Measurements from ENCODE around the gene NHLRC2.
A peak's percentile ranks its signal among the peaks of the same experiment; 100 is the strongest.

Gene NHLRC2

GRCh38 chr10:113856563-113856962 is 2.1 kb downstream of the NHLRC2 start:
- H3K4me3 ChIP-seq (ENCODE audit: low read depth, low read length): peak overlapping the region; percentile 79
- DNase-seq (ENCODE audit: low read depth): no peak

GRCh38 chr10:113857210-113857609 is 2.7 kb downstream of the NHLRC2 start:
- DNase-seq (ENCODE audit: low read depth): no peak
- H3K4me3 ChIP-seq (ENCODE audit: low read depth, low read length): no peak overlapping the region

- no peak for DNase-seq (ENCODE audit: low read depth)
- H3K4me3 ChIP-seq (ENCODE audit: low read depth, low read length): no peak overlapping the region
Measured at GRCh38 chr10:113858541-113858940, 4.1 kb downstream of the NHLRC2 start.

- DNase-seq (ENCODE audit: low read depth): no peak
- no peak overlapping the region for H3K4me3 ChIP-seq (ENCODE audit: low read depth, low read length)
Measured at GRCh38 chr10:113859261-113859660, 4.8 kb downstream of the NHLRC2 start.

GRCh38 chr10:113865901-113866300 is 11.4 kb downstream of the NHLRC2 start:
- DNase-seq (ENCODE audit: low read depth): no peak
- H3K4me3 ChIP-seq (ENCODE audit: low read depth, low read length): no peak overlapping the region

- no peak for DNase-seq (ENCODE audit: low read depth)
- no peak overlapping the region for H3K4me3 ChIP-seq (ENCODE audit: low read depth, low read length)
Measured at GRCh38 chr10:113866551-113867394, 12.3 kb downstream of the NHLRC2 start.

GRCh38 chr10:113867904-113868303 is 13.4 kb downstream of the NHLRC2 start:
- DNase-seq (ENCODE audit: low read depth): no peak
- H3K4me3 ChIP-seq (ENCODE audit: low read depth, low read length): no peak overlapping the region

- DNase-seq (ENCODE audit: low read depth): no peak
Measured at GRCh38 chr10:113869789-113870188, 15.3 kb downstream of the NHLRC2 start.

GRCh38 chr10:113872139-113873030 is 17.9 kb downstream of the NHLRC2 start:
- DNase-seq (ENCODE audit: low read depth): no peak
- H3K4me3 ChIP-seq (ENCODE audit: low read depth, low read length): no peak overlapping the region

More at GRCh38 chr10:113869789-113870188, 15.3 kb downstream of the NHLRC2 start:
- no peak overlapping the region for H3K4me3 ChIP-seq (ENCODE audit: low read depth, low read length)

- no peak for DNase-seq (ENCODE audit: low read depth)
- H3K4me3 ChIP-seq (ENCODE audit: low read depth, low read length): no peak overlapping the region
Measured at GRCh38 chr10:113875212-113875611, 20.8 kb downstream of the NHLRC2 start.

- no peak overlapping the region for H3K4me3 ChIP-seq (ENCODE audit: low read depth, low read length)
Measured at GRCh38 chr10:113876461-113876860, 22.0 kb downstream of the NHLRC2 start.

GRCh38 chr10:113879691-113880090 is 25.2 kb downstream of the NHLRC2 start:
- DNase-seq (ENCODE audit: low read depth): no peak
- H3K4me3 ChIP-seq (ENCODE audit: low read depth, low read length): no peak overlapping the region

More at GRCh38 chr10:113876461-113876860, 22.0 kb downstream of the NHLRC2 start:
- no peak for DNase-seq (ENCODE audit: low read depth)

GRCh38 chr10:113880236-113880635 is 25.8 kb downstream of the NHLRC2 start:
- DNase-seq (ENCODE audit: low read depth): no peak
- no peak overlapping the region for H3K4me3 ChIP-seq (ENCODE audit: low read depth, low read length)

- no peak overlapping the region for H3K4me3 ChIP-seq (ENCODE audit: low read depth, low read length)
- no peak for DNase-seq (ENCODE audit: low read depth)
Measured at GRCh38 chr10:113882240-113882639, 27.8 kb downstream of the NHLRC2 start.

GRCh38 chr10:113889911-113890310 is 35.5 kb downstream of the NHLRC2 start:
- no peak for DNase-seq (ENCODE audit: low read depth)
- no peak overlapping the region for H3K4me3 ChIP-seq (ENCODE audit: low read depth, low read length)

- DNase-seq (ENCODE audit: low read depth): no peak
- H3K4me3 ChIP-seq (ENCODE audit: low read depth, low read length): no peak overlapping the region
Measured at GRCh38 chr10:113890769-113891168, 36.3 kb downstream of the NHLRC2 start.

GRCh38 chr10:113891476-113891875 is 37.0 kb downstream of the NHLRC2 start:
- no peak overlapping the region for H3K4me3 ChIP-seq (ENCODE audit: low read depth, low read length)
- DNase-seq (ENCODE audit: low read depth): no peak

GRCh38 chr10:113893570-113893969 is 39.1 kb downstream of the NHLRC2 start:
- no peak for DNase-seq (ENCODE audit: low read depth)
- H3K4me3 ChIP-seq (ENCODE audit: low read depth, low read length): no peak overlapping the region

GRCh38 chr10:113894581-113894980 is 40.1 kb downstream of the NHLRC2 start:
- no peak for DNase-seq (ENCODE audit: low read depth)
- H3K4me3 ChIP-seq (ENCODE audit: low read depth, low read length): no peak overlapping the region

GRCh38 chr10:113895018-113895417 is 40.6 kb downstream of the NHLRC2 start:
- peak; percentile 29 for DNase-seq (ENCODE audit: low read depth)
- no peak overlapping the region for H3K4me3 ChIP-seq (ENCODE audit: low read depth, low read length)
